Fibroblast of the conjunctiva (primary cell): Measurements from ENCODE around the gene NOD2.

Source experiments
- DNase-seq: peaks from one replicate; pipeline ENCODE4 v3.0.0-alpha.2; 2010; ENCODE audit warnings: low read depth

The NOD2 gene

DNA sequence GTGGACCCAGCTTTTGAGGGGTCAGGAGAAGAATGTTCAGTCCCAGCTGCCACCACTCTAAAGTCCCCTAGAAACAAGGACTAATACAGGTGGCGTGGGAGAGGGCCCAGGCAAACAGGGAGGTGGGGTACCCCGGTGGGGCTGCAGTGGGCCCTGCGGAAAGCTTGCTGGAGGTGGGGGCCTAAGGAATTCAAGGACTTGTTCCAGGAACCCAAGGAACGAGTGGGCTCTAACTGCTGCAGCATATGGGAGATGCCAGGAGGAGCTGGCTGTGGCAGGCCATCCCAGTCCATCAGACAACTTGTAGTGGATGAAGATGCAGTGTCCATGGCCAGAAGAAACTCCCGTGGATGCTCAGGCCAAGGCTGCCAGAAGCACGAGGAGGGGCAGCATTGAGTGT, 22.9 kb upstream of the NOD2 start:
- DNase-seq = no peak

DNA sequence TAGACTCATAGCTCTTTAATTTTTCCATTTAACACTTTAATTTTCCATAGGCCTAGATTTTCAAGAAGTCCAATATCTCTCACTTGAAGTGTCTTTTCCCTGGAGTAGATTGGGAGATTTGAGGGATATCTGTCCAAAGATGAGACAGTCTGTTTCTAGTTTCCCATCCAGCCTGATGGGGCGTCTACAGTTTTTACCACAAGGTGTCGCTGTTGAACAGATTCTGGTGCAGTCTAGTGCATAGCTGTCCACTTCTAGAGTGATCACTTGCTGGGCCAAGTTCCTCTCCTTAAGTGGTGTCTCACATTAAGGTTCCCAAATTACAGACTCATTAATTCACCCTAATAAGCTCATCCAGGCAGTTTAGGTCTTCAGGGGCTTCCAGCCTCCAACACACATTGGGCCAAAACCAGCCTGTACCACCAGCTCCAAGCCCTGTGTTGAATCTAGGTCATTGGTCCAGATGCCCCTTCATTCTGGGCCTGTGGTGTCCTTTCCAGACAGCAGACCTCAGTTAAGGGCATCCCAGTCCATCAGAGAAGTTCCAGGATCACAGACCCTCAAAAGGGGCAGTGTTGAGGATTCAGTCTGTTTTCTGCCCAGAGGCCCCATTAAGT, 21.7 kb upstream of the NOD2 start:
- no peak for DNase-seq

GRCh38 chr16:50673496-50674275, 19.7 kb upstream of the NOD2 start:
- DNase-seq = no peak

GRCh38 chr16:50674831-50675230, 18.6 kb upstream of the NOD2 start:
- DNase-seq = no peak

- DNase-seq = no peak
Observed at GRCh38 chr16:50675686-50676610, 17.5 kb upstream of the NOD2 start.

GRCh38 chr16:50676684-50677225, 16.7 kb upstream of the NOD2 start:
- no peak for DNase-seq

DNA sequence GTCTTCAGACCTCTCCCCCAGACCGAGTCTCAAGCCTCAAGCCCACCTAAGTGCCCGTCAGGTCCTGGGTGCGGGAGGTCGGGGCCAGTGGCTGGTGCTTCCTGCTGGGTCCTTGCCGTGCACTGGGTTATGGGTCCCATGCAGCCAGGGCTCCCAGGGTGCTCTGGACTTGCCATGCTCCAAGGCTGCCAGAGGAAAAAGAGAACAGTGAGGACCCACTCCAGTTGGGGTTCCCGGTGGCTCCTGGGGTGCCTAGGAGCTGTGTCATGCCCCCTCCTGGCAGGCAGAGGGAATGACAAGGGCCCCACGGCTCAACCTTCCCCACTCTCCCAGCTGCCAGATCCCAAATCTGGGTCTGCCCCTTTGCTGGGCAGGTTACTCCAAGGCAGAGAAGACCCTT, 16.1 kb upstream of the NOD2 start:
- DNase-seq = no peak

- no peak for DNase-seq
Observed at GRCh38 chr16:50678531-50678930, 14.9 kb upstream of the NOD2 start.

- no peak for DNase-seq
Observed at GRCh38 chr16:50679266-50679665, 14.1 kb upstream of the NOD2 start.

- no peak for DNase-seq
Observed at GRCh38 chr16:50679676-50680555, 13.5 kb upstream of the NOD2 start.

- no peak for DNase-seq
Observed at GRCh38 chr16:50680556-50680893, 12.9 kb upstream of the NOD2 start.

DNA sequence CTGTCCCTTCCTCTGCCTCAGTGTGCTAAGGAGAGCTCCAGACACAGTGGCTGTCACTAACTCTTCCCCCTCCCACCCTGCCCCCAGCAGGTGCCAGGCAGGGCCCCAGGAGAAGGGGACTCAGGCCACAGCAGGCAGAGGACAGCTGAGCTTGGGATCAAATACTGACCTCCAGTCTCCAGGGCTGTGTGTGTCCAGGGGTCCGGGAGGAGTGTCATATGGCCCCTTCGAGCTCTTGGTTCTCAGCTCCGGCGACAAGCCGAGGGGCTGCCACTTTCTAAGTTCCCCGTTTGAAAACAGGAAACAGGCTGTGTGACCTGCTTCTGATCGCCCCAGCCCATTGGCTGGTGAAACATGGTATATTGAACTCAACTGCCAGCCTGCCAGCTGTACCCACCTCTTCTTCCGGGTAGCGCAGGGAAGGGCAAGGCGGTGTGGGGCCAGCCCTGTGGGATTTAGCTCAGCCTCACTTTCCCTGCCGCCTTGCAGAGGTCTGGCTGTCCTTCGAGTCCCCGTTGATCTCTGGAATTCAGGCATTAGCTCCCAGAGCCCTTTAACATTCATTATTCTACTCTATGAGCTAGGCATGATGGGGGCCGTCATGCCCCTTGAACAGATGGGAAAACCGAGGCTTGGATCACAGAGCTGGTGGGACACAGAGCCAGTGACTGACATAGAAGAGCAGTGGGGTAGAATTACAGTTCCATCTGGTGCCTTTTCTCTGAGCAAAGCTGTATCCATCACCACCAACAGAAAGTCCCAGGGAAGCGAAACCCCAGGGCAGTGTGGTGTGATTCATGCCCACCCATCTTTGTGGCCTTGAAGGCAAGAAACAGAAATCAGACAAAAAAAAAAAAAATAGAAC, 12.2 kb upstream of the NOD2 start, which contains the start of gene SNX20:
TSS of gene SNX20 (minus strand) at position 292 of the 865 bp plus-strand sequence. CDS start 3,786 bp downstream, outside the sequence.
- no peak for DNase-seq

GRCh38 chr16:50683689-50684374, 9.6 kb upstream of the NOD2 start:
- no peak for DNase-seq

DNA sequence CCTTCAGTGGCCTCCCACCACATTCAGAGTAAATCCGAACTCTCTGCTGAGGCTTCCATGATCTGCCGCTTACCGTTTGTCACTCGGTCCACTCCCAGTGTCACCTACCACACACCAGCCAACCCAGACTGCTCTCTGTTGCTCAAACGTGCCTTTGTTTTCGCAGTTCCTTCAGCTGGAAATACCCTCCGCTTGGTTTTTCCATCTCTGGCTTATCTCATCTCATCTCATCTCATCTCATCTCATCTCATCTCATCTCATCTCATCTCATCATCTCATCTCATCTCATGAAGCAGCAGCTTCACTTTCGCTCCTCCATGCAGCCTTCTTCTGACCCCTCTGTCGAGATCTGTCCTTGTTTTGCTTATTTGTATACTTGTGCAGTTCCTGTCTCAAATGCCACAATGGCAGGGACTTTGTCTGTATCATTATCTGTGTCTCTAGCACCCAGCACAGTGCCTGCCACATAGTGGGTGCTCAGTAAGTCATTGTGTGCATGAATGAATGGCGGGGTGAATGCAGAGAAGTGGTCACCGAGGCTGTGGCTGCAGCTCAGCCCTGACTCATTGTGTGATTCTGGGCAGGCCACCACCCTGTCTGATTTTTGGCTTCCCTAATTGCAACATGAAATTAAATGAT, 8.5 kb upstream of the NOD2 start:
- DNase-seq = no peak

DNA sequence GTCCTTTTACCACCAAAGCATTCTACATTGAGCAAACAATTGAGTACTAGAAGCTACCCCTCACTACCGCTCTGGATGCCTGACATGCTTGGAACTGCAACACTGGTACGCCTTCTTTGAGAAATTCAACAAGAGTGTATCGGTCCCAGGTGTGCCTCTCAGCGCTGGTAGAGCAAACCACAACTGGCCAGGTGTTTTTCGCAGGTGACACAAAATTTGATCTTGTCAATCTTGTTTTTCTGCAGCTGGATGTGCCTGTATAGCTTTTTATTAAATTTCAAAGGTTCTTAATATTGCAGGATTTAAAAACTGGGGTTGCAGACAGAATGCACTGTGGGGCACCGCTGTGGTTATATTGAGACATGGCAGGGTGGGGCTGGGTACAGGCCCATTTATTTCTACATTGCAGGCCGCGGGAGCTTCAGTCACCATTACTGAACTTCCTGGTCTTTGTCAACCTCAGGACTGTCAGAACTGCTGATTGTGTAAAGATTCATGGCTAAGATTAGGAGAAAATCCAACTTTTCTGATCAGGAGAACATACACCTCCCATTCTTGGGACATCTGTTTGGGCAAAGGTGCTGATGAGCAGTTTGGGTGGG, 7.8 kb upstream of the NOD2 start:
- DNase-seq = no peak

DNA sequence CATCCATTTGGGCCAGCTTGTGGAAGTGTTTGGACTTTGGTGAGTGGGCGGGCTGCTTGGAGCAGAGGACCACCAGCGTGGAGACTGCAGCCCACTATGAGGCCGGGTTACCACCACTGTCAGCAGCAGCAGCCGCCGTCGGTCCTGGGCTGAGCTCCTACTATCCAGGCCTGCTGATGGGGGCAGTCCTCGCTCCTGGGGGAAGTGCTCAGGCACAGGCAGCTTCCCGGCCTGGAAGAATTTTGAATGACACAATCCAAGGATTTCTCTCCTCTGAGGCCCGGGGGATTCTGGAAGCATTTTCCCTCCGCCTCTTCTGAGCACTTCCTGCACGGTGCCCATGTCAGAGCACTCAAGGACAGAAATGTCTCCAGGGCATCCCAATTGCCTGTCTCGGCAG, 5.3 kb upstream of the NOD2 start:
- no peak for DNase-seq

- no peak for DNase-seq
Observed at GRCh38 chr16:50688867-50689266, 4.5 kb upstream of the NOD2 start.

DNA sequence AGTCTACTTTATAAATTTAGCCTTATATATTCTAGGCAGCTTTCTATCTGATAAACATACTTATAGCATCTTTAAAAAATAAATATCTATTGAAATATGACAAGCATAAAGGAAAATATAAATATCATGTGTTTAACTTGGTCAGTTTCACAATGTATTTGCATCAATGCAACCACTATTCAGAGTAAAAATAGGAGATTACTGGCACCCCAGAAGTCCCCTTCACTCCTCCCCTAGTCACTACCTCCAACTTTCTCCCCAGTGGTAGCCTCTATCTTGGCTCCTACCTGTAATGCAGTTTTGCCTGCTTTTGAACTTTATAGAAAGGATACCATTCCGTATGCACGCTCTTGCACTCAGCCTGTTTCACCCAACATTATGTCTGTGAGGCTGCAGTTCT, 3.2 kb upstream of the NOD2 start:
- DNase-seq = no peak

DNA sequence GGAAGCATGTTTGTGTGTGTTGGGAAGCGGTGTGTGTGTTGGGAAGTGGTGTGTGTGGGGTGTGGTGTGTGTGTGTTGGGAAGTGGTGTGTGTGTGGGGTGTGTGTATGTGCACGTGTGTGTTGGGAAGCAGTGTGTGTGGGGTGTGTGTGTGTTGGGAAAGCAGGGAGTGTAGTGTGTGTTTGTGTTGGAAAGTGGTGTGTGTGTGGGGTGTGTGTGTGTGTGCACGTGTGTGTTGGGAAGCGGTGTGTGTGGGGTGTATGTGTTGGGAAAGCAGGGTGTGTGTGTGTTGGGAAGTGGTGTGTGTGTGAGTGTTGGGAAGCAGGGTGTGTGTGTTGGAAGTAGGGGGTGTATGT, 785 bp upstream of the NOD2 start:
- no peak for DNase-seq
